Ramos (cell line): ENCODE measurements around the gene AMPD1.

ENCODE experiments used
- in situ Hi-C: fragments of 300-500 bp; cut with MboI; formaldehyde crosslinking; loops from one replicate; pipeline ENCODE4 v1.14.3; 2022; ENCODE audit warnings: low sequenced_read_pairs; ENCODE audit not compliant: unreplicated experiment

Gene AMPD1

DNA sequence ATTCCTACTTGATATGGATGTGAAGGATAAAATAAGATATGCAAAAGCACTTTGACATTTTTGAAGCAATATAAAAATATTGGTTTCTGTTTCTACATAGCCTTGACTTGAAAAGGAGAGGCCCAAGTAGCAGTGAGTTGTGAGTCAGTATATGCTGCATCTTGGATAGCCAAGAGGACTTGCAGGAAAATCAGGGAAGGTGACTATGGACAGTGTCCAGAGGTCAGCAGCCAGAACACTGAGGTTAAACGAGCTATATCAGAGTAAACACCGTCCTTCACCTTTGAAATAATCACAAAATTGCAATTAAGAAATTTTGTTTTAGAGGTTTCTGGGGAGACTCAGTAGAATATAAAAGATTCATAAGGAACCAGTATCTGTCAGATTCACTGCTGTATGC, 6.6 kb upstream of the AMPD1 start:
- in situ Hi-C loops = no loop called here

GRCh38 chr1:114700036-114700600, 4.8 kb upstream of the AMPD1 start:
- in situ Hi-C loops = no loop called here

GRCh38 chr1:114696810-114697209, 1.5 kb upstream of the AMPD1 start:
- in situ Hi-C loops = no loop called here

GRCh38 chr1:114694540-114695310, 621 bp downstream of the AMPD1 start:
- in situ Hi-C loops = no loop called here

GRCh38 chr1:114692947-114693346, 2.4 kb downstream of the AMPD1 start:
- in situ Hi-C loops = no loop called here

DNA sequence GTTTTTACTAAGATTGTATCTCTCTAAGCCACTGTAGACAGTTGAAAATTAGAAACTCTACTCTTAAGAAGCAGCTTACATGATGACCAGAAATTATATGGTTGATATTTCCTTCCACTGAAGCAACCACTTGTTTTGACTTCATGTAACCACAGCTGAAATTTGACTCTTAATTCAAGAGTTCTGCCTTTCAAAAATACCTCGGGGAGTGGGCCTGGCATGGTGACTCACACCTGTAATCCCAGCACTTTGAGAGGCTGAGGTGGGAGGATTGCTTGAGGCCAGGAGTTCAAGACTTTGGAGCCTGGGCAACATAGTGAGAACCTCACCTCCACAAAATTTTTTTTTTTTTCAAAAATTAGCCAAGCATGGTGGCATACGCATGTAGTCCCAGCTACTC, 4.3 kb downstream of the AMPD1 start:
- in situ Hi-C loops = no loop called here

DNA sequence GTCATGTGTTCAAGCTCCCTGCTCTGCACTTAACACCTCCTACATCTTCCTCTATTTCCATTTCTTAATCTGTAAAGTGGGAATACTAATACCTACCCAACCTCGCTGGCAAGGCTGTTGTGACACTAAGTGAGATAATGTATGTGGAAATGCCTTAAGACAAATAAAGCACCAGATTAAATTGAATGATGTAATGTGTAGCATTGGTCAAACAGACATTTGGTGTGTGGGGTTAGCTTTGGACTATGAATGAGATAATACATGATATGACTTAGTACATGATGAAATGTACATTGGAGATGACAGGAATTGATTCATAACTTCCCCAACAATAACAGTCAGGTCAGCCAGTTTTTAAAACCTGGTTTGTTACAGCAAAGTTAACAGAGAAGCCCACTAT, 5.2 kb downstream of the AMPD1 start:
- in situ Hi-C loops = no loop called here

- in situ Hi-C loops = no loop called here
These were observed 6.8 kb downstream of the AMPD1 start for GRCh38 chr1:114688526-114688925.

DNA sequence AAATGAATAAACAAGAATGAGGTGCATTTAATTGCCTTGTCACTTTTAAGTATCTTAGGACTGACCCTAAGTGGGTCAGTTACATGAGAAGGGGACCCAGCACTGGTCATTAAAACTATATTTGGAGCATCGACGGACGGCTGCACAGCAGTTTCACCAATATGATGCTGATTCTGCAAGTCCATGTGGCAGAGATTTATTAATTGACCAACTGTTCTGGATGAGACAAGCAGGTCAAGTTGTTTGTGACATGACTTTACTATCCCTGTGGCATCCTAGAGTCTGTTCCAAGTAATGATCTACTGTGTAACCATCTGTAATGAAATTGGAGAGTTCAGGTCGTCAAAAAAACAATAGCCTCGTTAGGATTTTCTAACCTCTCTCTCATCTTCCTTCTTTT, 9.5 kb downstream of the AMPD1 start:
- in situ Hi-C loops = no loop called here

- in situ Hi-C loops = no loop called here
These were observed 17.7 kb downstream of the AMPD1 start for GRCh38 chr1:114677691-114678090.

- in situ Hi-C loops = no loop called here
These were observed 19.2 kb downstream of the AMPD1 start for GRCh38 chr1:114676115-114676514.

DNA sequence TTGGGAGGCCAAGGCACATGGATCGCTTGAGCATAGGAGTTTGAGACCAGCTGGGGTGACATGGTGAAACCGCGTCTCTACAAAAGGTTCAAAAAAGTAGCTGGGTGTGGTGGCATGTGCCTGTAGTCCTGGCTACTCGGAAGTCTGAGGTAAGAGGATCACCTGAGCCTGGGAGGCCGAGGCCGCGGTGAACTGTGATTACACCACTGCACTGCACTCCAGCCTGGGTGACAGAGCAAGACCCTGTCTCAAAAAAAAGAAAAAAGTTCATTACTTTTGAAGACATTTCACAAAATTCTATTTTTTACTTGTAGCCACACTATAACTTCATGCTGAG, 23.4 kb downstream of the AMPD1 start:
- in situ Hi-C loops = no loop called here

DNA sequence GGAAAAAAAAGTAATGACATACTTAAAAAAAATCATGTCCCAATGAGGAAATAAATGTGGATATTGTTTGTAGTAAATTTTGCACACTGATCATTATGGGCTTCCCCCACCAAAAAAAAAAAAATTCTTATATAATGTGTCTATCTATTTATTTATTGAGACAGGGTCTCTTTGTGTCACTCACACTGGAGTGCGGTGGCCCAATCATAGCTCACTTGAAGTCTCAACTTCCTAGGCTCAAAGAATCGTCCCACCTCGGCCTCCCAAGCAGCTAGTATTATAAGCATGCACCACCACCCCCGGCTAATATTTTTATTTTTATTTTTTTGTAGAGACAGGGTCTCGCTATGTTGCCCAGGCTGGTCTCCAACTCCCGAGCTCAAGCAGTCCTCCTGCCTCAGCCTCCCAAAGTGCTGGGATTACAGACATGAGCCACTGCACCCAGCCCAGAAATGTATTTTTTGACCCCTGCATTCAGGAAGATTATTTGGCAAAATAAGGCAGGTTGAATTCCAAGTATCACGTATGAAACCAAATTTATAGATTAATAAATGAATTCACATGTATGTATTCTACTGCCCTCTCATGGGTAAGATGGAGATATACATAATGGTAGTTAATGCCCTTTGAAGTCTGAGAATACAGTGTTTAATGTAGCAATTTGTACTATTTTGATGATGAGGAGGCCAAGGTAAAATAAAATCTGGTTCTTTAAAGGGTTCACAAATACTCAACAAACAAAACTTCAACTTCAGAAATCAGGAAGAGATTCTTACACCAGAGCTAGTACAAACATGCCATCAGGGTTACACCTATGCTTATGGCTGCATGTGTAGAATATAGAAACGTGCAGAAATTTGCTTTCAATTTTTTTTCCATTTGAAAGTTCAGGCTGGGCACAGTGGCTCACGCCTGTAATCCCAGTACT, 24.1 kb downstream of the AMPD1 start:
- in situ Hi-C loops = no loop called here

GRCh38 chr1:114670083-114671010, 25.0 kb downstream of the AMPD1 start:
- in situ Hi-C loops = no loop called here

- in situ Hi-C loops = no loop called here
These were observed 25.7 kb downstream of the AMPD1 start, which contains the start of gene DENND2C for GRCh38 chr1:114669562-114670082. Gene DENND2C, minus strand, starts transcription at chr1:114670049. Its CDS starts 44,065 bp downstream, at chr1:114625984.

DNA sequence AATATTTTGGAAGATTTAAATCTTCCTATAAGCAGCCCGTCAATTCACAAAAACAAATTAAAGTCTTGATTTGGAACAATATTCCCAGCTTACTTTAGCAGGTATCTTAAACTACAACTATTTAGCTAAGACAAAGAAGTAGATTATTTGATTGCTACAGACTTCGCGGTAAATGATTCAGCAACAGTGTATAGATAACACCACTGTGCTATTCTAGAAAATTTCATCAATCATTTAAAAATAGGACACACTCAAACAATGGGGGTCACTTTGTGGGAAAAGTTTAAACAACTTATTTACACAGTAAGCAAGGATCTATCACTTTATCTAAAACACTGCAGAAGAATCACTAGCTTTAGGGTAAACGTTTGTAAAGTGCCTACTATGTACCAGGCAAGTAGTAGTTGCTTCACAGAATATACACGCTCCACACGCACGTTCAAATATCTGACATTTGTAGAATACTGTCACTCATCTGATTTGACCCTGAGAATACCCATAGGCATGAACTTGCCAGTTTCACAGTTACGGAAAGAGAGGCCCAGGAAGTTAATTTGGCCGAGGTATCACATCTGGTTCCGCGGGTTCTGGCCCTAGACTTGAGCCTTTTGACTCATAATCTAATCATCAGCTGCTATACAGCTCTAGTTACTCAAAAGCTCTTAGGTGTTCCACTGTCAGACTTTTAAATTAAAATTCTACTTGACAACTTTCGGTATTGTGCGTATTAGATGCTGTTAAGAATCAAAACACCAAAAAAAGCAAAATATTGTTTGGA, 26.4 kb downstream of the AMPD1 start:
- in situ Hi-C loops = no loop called here

DNA sequence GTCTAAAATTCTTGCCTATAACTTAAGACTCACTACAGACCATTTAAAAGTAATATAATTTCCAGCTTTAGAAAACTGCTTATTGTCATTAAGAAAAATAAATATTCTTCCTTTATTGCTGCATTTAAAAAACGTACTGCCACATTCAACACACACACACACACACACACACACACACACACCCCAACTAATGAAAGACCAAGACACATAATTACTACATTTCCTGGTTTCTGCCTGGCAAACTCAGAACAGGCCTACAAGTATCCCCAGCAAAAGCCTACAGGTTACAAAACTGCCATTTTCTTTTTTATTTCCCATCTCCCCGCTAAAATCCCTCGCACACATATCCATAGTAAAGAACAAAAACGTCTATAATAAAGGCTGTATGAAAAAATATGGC, 27.0 kb downstream of the AMPD1 start:
- in situ Hi-C loops = no loop called here

GRCh38 chr1:114666954-114667353, 28.4 kb downstream of the AMPD1 start:
- in situ Hi-C loops = no loop called here

DNA sequence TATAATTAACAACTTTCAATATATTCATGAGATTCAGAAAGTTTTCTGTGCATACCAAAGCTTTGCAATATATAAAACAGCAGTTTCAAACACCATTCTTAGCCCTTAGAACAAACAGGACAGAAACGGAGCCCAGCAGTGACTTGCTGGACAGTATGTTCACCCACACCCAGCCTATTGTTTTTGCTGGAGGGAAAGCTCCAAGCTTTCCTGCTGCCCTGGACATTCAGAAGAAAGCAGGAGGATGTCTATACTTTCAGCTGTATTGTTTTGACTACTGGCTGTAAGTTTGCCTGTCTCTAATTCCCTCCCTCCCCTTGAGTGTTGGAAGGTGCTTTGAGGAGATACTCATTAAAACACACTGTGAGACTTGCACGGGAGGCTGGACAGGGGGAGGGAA, 35.1 kb downstream of the AMPD1 start:
- in situ Hi-C loops = no loop called here
